Endothelial cell of hepatic sinusoid (primary cell): ENCODE measurements around the gene AGFG1.

Experiments
- in situ Hi-C: cut with HindIII; loops from 2 replicates; pipeline ENCODE4 v1.10.0; 2017; ENCODE audit warnings: low sequenced_read_pairs

The AGFG1 gene

DNA sequence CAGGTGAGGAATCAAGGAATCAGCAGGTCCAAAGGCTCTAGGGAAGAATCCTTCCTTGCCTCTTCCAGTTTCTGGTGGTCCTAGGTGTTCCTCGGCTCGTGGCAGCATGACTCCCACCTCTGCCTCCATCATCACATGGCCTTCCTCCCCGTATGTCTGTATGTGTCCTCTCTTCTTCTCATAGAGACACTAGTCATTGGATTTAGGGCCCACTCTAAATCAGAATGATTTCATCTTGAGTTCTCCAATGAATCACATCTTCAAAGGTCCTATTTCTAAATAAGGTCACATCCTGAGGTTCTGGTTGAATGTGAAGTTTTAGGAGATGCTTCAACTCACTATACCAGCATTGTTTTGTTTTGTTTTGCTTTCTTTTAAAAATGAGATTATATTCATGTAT lies 11.1 kb upstream of the AGFG1 start:
- in situ Hi-C loops = no loop called here

DNA sequence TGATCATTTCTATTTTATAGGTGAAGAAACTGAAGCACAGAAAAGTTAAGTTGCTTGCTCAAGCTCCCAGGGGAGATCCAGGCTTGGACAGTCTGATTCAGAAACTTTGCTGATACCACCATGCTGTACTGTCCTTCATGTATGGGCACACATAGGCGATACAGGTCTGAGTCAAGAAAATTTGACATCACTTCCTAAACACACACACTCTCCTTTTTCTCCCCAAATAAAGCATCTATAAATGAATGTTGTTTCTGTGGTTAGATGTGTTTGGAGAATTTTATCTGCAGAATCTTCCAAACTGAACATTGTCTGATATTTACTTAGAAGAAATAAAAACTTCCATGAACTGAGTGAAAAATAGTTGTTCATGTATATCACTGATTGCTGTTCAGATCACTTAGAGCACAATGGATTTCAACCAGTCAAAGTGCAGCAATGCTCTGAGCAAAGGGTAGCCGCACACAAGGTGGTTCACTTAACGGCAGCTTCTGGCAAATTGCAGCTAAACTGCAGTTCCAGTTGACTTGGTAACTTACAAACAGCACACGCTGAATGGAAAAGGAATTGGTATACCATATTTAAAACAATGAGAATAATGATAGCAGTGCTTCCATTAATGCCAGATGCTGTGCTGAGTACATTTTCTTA lies 10.0 kb upstream of the AGFG1 start:
- in situ Hi-C loops = no loop called here

DNA sequence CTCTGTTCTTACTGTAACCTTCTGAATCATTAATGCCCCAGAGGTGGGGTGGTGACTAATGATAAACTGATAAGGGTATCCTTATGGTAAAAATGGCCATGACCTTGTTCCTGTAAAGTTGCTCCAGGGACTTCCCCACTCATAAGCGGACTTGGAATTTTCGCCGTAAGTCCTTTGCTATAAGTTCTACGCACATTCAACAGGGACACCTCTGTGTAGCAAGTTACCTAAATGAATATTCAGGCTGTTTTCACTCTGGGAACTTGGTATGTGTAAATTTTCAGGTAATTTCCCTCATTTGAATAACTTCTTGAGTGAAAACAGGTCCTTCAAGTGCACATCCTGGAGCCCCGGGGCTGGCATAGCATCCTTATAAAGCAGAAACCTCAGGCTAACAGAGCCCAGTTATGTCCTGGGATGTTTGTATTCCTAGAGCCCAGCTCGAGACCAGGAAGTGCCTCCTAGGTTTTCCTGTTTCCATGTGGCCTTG lies 9.4 kb upstream of the AGFG1 start:
- in situ Hi-C loops = no loop called here

DNA sequence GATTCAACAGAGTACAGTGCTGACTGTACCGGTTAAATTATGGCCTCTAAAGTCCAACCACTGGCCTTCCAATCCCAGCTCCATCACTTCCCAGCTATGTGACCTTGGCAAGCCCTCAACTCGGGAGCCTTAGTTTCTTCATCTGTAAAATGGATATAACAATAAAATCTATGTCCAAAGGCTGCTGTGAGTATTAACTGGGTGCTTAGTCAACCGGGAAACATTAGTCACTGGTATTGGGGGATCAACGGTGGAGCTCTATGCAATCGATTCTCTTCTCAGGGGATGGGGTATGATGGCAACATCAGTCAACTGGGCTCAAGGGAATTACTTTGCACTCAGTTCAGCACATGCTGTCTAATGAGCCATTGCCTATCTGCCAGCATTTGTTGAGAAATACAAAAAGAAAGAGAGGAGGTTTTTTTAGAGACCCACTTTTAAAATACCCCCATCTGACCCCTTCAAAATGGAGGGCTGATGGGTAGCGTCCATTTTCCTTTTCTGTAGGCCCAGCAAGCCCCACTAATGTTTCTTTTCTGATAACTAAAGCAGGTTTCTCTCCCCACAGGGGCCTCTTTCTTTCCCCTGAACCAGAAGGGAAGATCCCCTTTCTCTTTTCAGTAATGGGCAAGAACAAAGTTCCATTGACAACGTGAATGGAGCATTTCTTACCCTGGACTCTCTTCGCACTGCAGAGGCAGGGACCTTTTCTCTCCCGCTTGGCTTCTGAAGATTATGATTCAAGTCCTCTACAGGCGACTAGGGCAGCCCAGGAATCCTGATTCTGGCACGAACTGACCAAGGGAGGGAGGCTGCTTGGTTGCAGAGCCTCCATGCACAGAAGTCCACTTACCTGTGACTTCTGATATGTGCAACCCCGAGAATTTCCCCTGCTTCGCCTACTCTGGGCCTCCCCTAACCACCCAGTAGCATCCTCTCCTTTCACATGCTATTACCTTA lies 8.7 kb upstream of the AGFG1 start:
- in situ Hi-C loops = no loop called here

DNA sequence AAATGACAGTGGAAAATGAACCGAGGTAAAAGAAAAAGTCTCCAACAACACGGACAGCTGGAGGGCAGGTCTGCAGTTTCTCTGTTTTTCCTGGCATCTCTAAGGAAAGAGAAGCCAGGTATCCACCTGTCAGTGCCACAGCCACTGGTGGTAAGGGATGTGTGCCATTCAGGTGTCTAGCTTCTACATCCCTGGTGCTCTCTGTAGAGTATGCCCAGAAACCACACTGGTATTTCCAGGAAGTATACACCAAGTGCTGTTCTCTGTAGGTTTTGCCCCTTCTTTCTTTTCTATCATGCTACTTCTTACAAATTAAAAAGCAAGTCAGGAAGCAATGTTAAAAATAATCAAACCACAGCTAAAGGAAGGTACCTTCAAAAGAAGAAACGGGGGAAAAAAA lies 7.6 kb upstream of the AGFG1 start:
- in situ Hi-C loops = no loop called here

DNA sequence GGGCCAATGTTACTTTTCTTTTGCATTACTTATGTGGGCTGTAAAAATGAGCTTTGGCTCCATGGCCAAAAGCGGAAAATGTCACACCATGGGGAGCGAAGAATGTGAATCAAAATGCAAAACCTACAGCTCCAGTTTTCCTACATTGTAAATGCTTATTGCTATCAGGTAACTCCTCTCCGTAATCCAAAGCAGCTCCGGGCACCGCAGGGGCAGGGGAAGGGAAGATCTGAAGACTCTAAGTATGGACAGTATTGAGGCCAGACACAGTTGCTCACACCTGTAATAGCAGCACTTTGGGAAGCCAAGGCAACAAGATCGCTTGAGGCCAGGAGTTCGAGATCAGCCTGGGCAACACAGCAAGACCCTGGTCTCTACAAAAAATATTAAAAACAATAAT lies 7.1 kb upstream of the AGFG1 start:
- in situ Hi-C loops = loop anchor here (5.0 kb wide), 1 partner anchor 33 kb away; no protein-coding TSS in a partner anchor

DNA sequence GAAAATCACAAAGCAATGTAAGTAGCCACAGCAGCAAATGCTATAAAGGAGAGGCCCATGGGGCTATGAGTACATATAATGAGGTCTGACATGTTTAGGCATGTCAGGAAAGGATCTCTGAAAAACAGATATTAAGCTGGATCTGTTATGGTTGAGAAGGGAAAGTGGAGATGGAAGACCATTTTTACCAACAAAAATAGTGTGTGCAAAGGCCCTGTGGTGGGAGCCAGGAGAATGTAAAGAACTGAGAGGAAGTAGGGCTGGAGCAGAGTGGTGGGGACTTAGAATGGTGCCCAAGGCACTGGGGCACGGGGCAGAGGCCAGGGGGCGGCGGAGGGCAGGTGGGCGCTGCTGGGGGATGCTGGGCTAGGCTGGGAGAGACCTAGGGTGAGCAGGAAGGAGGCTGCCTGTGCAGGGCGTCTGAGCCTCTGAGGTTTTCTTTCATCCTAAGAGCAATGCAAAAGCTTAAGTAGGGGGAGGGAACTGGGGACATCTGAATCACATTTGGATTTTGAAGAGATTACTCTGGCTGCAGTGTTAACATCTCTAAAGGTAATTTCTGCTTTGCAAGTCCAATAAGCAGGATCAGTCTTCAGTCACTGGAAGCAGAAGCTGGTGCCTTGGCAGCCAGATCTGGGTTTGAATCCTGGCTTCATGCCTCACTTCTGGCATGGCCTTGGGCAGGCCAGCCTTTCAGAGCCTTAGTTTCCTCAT lies 4.9 kb upstream of the AGFG1 start:
- in situ Hi-C loops = loop anchor here (5.0 kb wide), 1 partner anchor 35 kb away; no protein-coding TSS in a partner anchor

DNA sequence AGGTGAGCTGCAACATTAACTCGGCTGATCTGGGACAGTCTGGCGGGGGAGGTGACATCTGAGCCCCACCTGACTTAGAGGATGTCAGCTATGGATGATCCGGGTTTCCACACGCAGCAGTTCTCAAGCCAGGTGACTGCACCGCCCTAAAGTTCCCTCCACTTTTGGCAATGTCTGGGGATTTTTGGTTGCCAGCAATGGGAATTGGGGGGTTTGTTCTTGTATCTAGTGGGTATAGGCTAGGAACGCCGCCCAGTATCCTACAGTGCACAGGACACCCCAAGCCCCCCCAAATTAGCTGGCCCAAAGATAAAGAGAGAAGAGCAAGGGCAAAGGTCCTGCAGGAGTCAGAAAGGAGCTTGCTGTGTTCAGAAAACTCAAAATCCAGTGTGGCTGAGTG lies 544 bp upstream of the AGFG1 start:
- in situ Hi-C loops = loop anchor here (10.0 kb wide), 1 partner anchor 93 kb away; no protein-coding TSS in a partner anchor

DNA sequence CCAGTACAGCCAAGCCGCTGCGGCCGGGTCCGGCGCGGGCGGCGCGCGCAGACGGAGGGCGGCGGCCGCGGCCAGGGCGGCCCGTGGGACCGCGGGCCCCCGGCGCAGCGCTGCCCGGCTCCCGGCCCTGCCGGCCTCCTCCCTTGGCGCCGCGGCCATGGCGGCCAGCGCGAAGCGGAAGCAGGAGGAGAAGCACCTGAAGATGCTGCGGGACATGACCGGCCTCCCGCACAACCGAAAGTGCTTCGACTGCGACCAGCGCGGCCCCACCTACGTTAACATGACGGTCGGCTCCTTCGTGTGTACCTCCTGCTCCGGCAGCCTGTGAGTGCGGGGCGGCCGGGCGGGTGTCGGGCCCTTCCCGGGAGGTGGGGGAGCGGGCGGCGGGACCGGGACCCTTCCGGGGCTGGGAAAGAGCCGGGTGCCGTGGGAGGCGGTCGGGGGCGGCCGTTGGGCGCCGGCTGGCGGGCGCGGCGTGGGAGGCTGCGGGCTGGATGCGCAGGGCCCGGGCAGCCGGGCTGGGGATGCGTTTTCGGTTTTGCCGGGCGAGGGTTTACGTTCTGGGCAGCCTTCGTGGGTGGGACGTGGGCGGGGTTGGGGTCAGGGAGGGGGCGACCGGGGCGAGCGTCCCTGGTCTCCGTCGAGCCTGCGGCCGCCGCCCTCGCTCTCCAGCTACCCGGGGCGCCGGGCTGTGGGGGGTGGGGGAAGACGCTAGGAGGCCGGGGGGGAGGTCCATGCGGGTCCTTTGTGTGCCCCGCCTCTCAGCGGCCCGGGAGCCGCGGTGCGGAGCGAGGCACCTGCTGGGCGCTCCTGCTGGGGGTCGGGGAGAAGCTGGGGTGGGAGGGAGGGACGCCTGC lies 537 bp downstream of the AGFG1 start:
- in situ Hi-C loops = loop anchor here (10.0 kb wide), 1 partner anchor 92 kb away; no protein-coding TSS in a partner anchor

DNA sequence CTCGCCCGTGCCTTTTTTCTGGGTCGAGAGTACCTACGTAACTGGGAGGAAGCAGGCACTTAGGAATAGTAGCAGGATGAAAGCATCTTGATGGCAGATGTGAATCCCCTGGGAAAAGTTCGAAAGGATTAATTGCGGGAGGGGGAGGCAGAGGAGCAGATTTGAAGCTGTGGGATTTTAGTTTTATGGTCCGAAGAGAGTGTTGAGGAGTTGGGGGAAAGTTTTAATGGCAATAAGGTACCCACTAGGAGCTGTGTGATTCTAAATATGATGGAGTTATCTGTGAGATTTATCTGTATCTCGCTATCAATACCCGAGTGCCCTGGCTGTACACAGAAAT lies 1.1 kb downstream of the AGFG1 start:
- in situ Hi-C loops = loop anchor here (10.0 kb wide), 1 partner anchor 92 kb away; no protein-coding TSS in a partner anchor

DNA sequence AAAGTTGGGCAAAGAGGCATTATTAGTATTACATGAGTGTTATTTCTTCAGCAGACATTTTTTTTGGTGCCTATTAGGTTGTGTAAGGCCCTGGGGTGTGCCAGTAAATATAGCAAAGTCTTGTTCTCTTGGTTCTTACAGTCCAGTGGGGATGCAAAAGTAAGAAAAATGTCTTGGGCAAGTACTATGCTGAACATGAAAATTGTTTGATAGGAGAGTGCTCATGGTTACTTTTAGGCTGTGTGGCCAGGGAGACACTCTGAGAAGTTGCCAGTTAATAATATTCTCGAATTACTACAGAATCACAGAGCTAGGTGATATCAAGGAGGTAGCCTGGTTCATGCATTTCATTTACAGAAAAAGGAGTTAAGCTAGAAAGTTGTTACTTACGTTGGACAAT lies 1.9 kb downstream of the AGFG1 start:
- in situ Hi-C loops = loop anchor here (10.0 kb wide), 1 partner anchor 91 kb away; no protein-coding TSS in a partner anchor

DNA sequence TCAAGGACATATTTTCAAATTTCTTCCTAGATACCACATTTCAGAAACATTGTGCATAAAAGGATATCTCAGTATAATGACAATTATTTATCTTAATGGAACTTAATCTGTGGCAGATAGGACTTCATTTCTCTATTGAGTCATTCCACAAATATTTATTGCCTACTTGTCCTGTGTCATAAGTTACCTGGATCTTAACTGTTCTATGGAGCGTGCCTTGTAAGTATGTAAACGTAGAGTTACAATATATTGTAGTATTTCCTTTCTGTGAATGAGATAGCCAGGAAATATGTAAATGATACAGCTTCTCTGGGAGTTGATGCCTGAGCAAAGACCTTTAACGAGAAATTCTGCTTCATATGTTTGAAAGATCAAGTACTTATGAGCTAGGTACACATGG lies 2.5 kb downstream of the AGFG1 start:
- in situ Hi-C loops = loop anchor here (10.0 kb wide), 1 partner anchor 90 kb away; no protein-coding TSS in a partner anchor

DNA sequence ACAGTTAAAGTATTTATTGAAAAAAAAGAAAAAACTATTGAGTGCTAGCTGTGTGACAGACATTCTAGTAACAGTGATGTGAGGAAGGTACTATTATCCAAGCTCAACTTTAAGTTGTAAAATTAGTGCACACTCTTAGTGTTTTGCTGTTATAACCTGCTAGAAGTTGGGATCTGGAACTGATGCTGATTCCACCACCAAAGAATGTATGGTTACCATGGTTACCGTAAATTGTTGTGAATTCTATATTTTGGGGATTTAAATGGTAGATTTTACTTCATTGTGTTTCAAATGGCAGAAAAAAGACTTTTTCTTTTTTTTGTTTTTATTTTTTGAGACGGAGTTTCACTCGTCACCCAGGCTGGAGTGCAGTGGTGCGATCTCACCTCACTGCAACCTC lies 5.3 kb downstream of the AGFG1 start:
- in situ Hi-C loops = loop anchor here (10.0 kb wide), 1 partner anchor 88 kb away; no protein-coding TSS in a partner anchor

DNA sequence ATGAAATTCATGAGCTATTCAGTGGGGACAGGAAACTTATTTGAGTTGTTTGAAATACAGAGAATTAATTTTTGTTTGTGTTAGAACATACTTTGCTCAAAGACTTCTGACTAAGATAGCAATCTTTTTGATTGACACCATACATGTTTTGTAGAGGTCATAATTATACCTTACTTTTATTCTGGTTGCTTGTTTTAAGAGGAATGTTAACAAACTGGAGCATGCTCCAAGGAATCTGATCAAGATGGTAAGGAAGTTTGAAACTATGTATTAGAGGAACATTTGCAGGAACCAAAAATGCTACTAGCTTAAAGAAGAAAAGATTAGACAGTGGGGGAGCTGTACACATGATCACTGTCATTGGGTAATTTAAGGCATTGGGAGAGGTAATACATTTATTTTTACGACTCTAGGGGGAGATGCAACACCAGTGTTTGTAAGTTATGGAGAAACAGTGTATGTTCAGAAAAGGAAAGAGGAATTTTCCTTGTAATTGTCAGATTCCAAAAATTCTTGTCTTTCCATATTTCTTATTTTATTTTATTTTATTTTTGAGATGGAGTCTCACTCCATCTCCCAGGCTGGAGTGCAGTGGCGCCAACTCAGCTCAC lies 8.0 kb downstream of the AGFG1 start:
- in situ Hi-C loops = loop anchor here (10.0 kb wide), 2 partner anchors 65 to 85 kb away; no protein-coding TSS in a partner anchor

DNA sequence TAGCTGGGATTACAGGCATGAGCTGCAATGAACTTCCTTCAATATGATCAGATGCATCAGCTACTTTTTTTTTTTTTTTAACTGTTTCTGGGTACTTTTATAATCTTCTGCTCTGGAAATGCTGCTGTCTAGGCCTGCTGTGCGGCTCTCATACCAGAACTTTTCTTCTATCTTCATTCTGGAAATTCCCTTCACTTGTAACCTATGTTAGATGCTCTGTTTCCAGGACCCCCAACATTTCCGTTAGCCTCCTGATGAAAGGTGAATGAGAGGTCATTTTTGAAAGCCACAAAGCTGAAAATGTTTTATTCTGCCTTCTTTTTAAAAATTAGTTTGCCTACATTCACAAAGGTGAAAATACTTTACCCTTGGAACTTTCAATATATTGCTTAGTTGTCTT lies 8.6 kb downstream of the AGFG1 start:
- in situ Hi-C loops = loop anchor here (10.0 kb wide), 1 partner anchor 64 kb away; no protein-coding TSS in a partner anchor

DNA sequence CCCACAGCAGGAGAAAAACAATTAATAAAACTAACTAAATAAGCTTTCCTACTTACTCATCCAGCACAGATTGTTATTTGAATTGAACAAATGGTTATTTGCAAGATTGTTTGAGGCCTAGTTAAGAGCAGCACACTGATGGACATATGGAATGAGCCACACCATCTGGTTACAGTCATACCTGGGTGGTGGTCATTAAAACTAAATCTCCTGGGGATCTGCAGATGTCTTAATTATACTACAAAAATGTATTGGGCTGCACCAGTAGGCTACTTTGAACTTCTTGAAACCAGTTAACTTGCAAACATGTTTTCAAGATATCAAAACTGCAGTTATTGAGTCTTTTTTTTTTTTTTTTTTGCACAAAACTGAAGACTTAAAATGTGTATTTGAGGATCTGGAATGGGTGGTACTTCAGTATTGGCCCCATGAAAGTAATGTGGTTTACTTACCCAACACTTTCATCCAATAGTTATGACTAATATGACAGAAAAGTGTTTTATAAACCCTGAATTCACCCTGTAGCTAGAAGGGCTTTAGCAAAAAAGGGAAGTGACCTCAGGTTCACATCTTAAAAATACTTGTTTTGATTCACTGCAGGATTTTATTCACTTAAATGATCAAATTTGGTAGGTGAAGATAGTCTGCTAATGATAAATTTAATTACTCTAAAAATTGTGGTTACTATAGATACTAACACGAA lies 10.8 kb downstream of the AGFG1 start:
- in situ Hi-C loops = loop anchor here (10.0 kb wide), 1 partner anchor 62 kb away; no protein-coding TSS in a partner anchor

DNA sequence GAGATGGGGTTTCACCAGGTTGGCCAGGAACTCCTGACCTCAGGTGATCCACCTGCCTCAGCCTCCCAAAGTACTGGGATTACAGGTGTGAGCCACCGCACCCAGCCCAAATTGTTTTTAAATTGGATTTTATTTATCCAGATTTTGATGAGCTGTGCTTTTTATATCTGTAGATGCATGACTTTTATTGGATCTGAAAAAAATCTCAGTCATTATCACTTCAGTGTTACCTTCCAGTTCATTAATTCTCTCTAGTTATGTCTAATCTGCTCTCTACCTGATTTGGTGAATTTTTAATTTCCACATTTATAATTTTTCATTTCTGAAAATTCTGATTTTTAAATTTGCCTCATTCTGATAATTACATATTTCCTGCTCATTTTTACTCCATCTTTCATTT lies 13.5 kb downstream of the AGFG1 start:
- in situ Hi-C loops = loop anchor here (10.0 kb wide), 1 partner anchor 59 kb away; no protein-coding TSS in a partner anchor

DNA sequence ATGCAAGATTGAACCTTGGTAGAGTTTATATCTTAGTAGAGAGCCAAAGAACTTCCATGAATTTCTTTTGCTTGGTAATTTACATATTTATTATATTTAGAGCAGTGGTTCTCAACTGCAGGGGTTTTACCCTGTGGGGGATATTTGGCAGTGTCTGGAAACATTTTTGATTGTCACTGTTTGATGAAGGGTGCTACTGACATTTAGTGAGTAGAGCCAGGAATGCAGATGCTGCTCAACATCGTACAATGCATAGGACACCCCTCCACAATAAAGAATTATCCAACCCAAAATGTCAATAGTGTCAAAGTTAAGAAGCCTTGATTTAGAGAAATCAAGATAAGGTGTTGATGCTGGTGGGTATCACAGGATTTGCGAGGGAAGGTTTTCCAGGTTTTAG lies 14.7 kb downstream of the AGFG1 start:
- in situ Hi-C loops = loop anchor here (10.0 kb wide), 1 partner anchor 58 kb away; no protein-coding TSS in a partner anchor

DNA sequence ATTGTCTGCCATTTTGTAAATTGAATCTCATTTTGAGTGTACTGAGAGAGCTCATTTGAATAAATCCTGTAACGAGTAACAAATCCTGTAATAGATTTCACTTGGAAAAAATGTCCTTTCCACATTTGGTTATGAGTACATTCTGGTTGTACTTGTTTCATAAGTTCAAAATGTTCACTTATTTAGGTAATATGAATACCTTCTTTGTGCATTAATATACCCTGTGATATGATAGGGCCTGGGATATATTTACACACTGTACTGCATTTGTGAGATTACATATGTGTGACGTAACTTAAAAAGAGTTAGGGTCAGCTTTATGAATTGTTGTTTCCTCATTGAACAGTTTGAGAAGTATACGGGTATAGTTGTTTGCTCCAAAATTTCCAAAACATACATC lies 16.1 kb downstream of the AGFG1 start:
- in situ Hi-C loops = loop anchor here (10.0 kb wide), 1 partner anchor 57 kb away; no protein-coding TSS in a partner anchor
